Ishikawa (cell line): Measurements from ENCODE around the gene ARMC9.
"Not testable (repeated sequence)": the region's sequence is repeated elsewhere in the genome, so short reads cannot be mapped to it uniquely, and the experiment has no call there.

Source experiments
- CEBPB ChIP-seq: IDR thresholded peaks from 2 replicates; pipeline ENCODE4 v1.6.1; 2012
- EGR1 ChIP-seq: IDR thresholded peaks from 2 replicates; pipeline ENCODE4 v1.6.1; 2012
- EP300 ChIP-seq: IDR thresholded peaks from 2 replicates; pipeline ENCODE4 v1.6.1; 2012; ENCODE audit warnings: borderline replicate concordance
- FOXM1 ChIP-seq: IDR thresholded peaks from 2 replicates; pipeline ENCODE4 v1.6.1; 2012; ENCODE audit warnings: low read depth, borderline replicate concordance
- TAF1 ChIP-seq: IDR thresholded peaks from 2 replicates; pipeline ENCODE4 v1.6.1; 2012; ENCODE audit warnings: low read depth, mild to moderate bottlenecking
- YY1 ChIP-seq: IDR thresholded peaks from 2 replicates; pipeline ENCODE4 v1.6.1; 2012; ENCODE audit warnings: low read depth

- TF ChIP-seq EGR1, YY1, EP300, TAF1, FOXM1: not testable (repeated sequence)
- TF ChIP-seq CEBPB = peak; percentile 97
Measured at GRCh38 chr2:231375994-231376615, 177.7 kb downstream of the ARMC9 start.
